H1 (cell line): ENCODE data around the gene TNRC6C. TPM values are rescaled to one million over a fixed set of nuclear protein-coding genes. Genes with fewer than 3 reads are reported as not detected.
A peak's percentile ranks its signal among the peaks of the same experiment; 100 is the strongest.

Experiments used
- CTCF ChIA-PET: fragments of 300-600 bp; sonication (Branson Sonifier 250); formaldehyde crosslinking; loops from one replicate; lab custom pipeline; 2021; ENCODE audit not compliant: partially characterized antibody; lab: Charles Lee
- POLR2A ChIA-PET: fragments of 300-600 bp; sonication (Branson Sonifier 250); formaldehyde crosslinking; loops from one replicate; lab custom pipeline; 2021; ENCODE audit warnings: inconsistent platforms; ENCODE audit not compliant: partially characterized antibody; lab: Charles Lee
- DNase-seq, 2 experiments: peaks; one replicate each; pipeline versions ENCODE4 v3.0.0 to v3.0.0-alpha.2; 2010 to 2022; ENCODE audit warnings: low spot score in 2 of 2, low read depth in 1 of 2, mixed read lengths in 1 of 2
- FAIRE-seq: peaks from 2 replicates; lab custom pipeline; 2011; peaks lifted over from hg19 to GRCh38; lab: Jason Lieb, UNC
- H2AFZ ChIP-seq: 2 replicates; pipeline ENCODE4 v1.8.1; 2012; ENCODE audit warnings: low read length, inconsistent platforms
- H2AK5ac ChIP-seq: 2 replicates; pipeline ENCODE4 v1.6.1; 2013; ENCODE audit warnings: low read depth, low read length
- H2BK120ac ChIP-seq: replicated peaks from 2 replicates; pipeline ENCODE3; 2013; ENCODE audit warnings: low read depth, low read length, inconsistent platforms
- H2BK12ac ChIP-seq: 2 replicates; pipeline ENCODE4 v1.6.1; 2013; ENCODE audit warnings: low read depth, low read length
- H2BK15ac ChIP-seq: 2 replicates; pipeline ENCODE4 v1.6.1; 2013; ENCODE audit warnings: low read length
- H2BK20ac ChIP-seq: 2 replicates; pipeline ENCODE4 v1.6.1; 2013; ENCODE audit warnings: low read length
- H2BK5ac ChIP-seq: 2 replicates; pipeline ENCODE4 v1.6.1; 2013; ENCODE audit warnings: low read depth, low read length
- H3K14ac ChIP-seq: 2 replicates; pipeline ENCODE4 v1.6.1; 2013; ENCODE audit warnings: inconsistent platforms; ENCODE audit not compliant: insufficient read length
- H3K18ac ChIP-seq: 2 replicates; pipeline ENCODE4 v1.6.1; 2013; ENCODE audit warnings: low read length; ENCODE audit errors: extremely low read depth
- H3K23ac ChIP-seq: 2 replicates; pipeline ENCODE4 v1.6.1; 2013; ENCODE audit warnings: inconsistent platforms; ENCODE audit not compliant: insufficient read length
- H3K23me2 ChIP-seq: 2 replicates; pipeline ENCODE4 v1.6.1; 2013; ENCODE audit warnings: low read depth, low read length
- H3K27ac ChIP-seq: 2 replicates; pipeline ENCODE4 v1.6.1; 2011; ENCODE audit warnings: low read depth, low read length, inconsistent platforms
- H3K27me3 ChIP-seq, 4 experiments: replicated peaks in 1 of 4; 1 replicate in 1 of 4; 2 replicates in 3 of 4; pipeline versions ENCODE4 v1.6.1 to v1.8.1; 2011 to 2013; ENCODE audit warnings: low read length in 3 of 4, mild to moderate bottlenecking in 3 of 4, inconsistent platforms in 2 of 4, mixed read lengths in 2 of 4, moderate library complexity in 1 of 4; ENCODE audit not compliant: control insufficient read depth in 3 of 4, insufficient read depth in 3 of 4; ENCODE audit errors: extremely low read depth in 1 of 4
- H3K36me3 ChIP-seq, 4 experiments: 2 replicates each; pipeline versions ENCODE4 v1.6.1 to v1.8.1; 2011 to 2013; ENCODE audit warnings: mild to moderate bottlenecking in 4 of 4, low read length in 3 of 4, moderate library complexity in 2 of 4, control low read depth in 1 of 4, inconsistent platforms in 1 of 4; ENCODE audit not compliant: insufficient read depth in 4 of 4, control insufficient read depth in 2 of 4
- H3K4ac ChIP-seq: replicated peaks from 2 replicates; pipeline ENCODE3; 2013; ENCODE audit warnings: low read length, low read depth, mixed read lengths, inconsistent platforms; ENCODE audit not compliant: insufficient read length
- H3K4me1 ChIP-seq, 4 experiments: replicated peaks in 1 of 4; 1 replicate in 1 of 4; 2 replicates in 3 of 4; pipeline versions ENCODE4 v1.6.1 to v1.8.1; 2011 to 2013; ENCODE audit warnings: low read length in 3 of 4, inconsistent platforms in 2 of 4, mixed read lengths in 1 of 4; ENCODE audit not compliant: insufficient read depth in 4 of 4, control insufficient read depth in 3 of 4
- H3K4me2 ChIP-seq, 2 experiments: 2 replicates each; pipeline versions ENCODE4 v1.6.1 to v1.8.1; 2011 to 2013; ENCODE audit warnings: low read depth in 2 of 2, low read length in 2 of 2, control low read depth in 1 of 2, inconsistent platforms in 1 of 2, mild to moderate bottlenecking in 1 of 2; ENCODE audit not compliant: insufficient read depth in 1 of 2
- H3K4me3 ChIP-seq, 4 experiments: fragments of 200-600, 300-600 bp in 1 of 4; sonication (generic), shearing (Covaris generic), sonication (Bioruptor Twin) in 1 of 4; 2 replicates each; pipeline versions ENCODE4 v1.5.1 to v1.8.1; 2011 to 2016; ENCODE audit warnings: low read length in 4 of 4, low read depth in 3 of 4, control low read depth in 2 of 4, inconsistent platforms in 2 of 4, mild to moderate bottlenecking in 2 of 4, mixed read lengths in 1 of 4, moderate library complexity in 1 of 4; ENCODE audit not compliant: insufficient read depth in 2 of 4; ENCODE audit errors: extremely low read depth in 1 of 4
- H3K56ac ChIP-seq: replicated peaks from 2 replicates; pipeline ENCODE3; 2013; ENCODE audit warnings: low read depth, mild to moderate bottlenecking, mixed read lengths, low read length, inconsistent platforms; ENCODE audit not compliant: insufficient read length
- H3K79me1 ChIP-seq: 2 replicates; pipeline ENCODE4 v1.6.1; 2013; ENCODE audit warnings: low read depth, low read length, control low read depth
- H3K79me2 ChIP-seq, 2 experiments: 2 replicates each; pipeline versions ENCODE4 v1.6.1 to v1.8.1; 2012 to 2013; ENCODE audit warnings: low read length in 2 of 2, mild to moderate bottlenecking in 2 of 2, inconsistent platforms in 1 of 2; ENCODE audit not compliant: insufficient read depth in 2 of 2, control insufficient read depth in 1 of 2
- H3K9ac ChIP-seq, 4 experiments: replicated peaks in 1 of 4; 1 replicate in 1 of 4; 2 replicates in 3 of 4; pipeline versions ENCODE4 v1.6.1 to v1.8.1; 2011 to 2013; ENCODE audit warnings: low read depth in 3 of 4, low read length in 3 of 4, control low read depth in 2 of 4, mild to moderate bottlenecking in 2 of 4, moderate library complexity in 2 of 4, inconsistent platforms in 1 of 4; ENCODE audit errors: extremely low read depth in 1 of 4
- H3K9me3 ChIP-seq, 2 experiments: 2 replicates each; pipeline versions ENCODE4 v1.6.1 to v1.8.1; 2012 to 2013; ENCODE audit warnings: mild to moderate bottlenecking in 2 of 2, moderate library complexity in 2 of 2, control low read depth in 1 of 2, inconsistent platforms in 1 of 2, low read depth in 1 of 2, low read length in 1 of 2, mixed read lengths in 1 of 2; ENCODE audit not compliant: insufficient read depth in 2 of 2
- H4K20me1 ChIP-seq, 2 experiments: replicated peaks in 1 of 2; 2 replicates each; pipeline versions ENCODE3 to v1.8.1; 2011 to 2013; ENCODE audit warnings: inconsistent platforms in 2 of 2, low read length in 2 of 2, mild to moderate bottlenecking in 1 of 2; ENCODE audit not compliant: insufficient read depth in 2 of 2, control insufficient read depth in 1 of 2
- H4K5ac ChIP-seq: 2 replicates; pipeline ENCODE4 v1.6.1; 2013; ENCODE audit warnings: low read length, low read depth, mixed read lengths, inconsistent platforms; ENCODE audit not compliant: insufficient read length
- H4K8ac ChIP-seq: 2 replicates; pipeline ENCODE4 v1.8.0; 2013; ENCODE audit warnings: mild to moderate bottlenecking, moderate library complexity, low read length, inconsistent platforms; ENCODE audit not compliant: insufficient read depth; ENCODE audit errors: extremely low read depth
- H4K91ac ChIP-seq: replicated peaks from 2 replicates; pipeline ENCODE3; 2013; ENCODE audit warnings: low read length, mixed read lengths, inconsistent platforms; ENCODE audit not compliant: insufficient read length
- BACH1 ChIP-seq: IDR thresholded peaks from 2 replicates; pipeline ENCODE4 v1.6.1; 2012; ENCODE audit warnings: low read length, improper control_type of control experiment
- FOSL1 ChIP-seq: IDR thresholded peaks from 2 replicates; pipeline ENCODE4 v1.6.1; 2011; ENCODE audit warnings: mild to moderate bottlenecking, low read depth, low read length, moderate library complexity; ENCODE audit not compliant: insufficient read depth
- MAFK ChIP-seq: IDR thresholded peaks from 2 replicates; pipeline ENCODE4 v1.6.1; 2012; ENCODE audit warnings: low read depth, mild to moderate bottlenecking, improper control_type of control experiment, low read length
- WGBS, 2 experiments: shearing (Covaris generic) in 1 of 2; methylation state at CpG; one replicate each; pipeline versions ENCODE4 v1.1.6 to v1.1.7; 2013 to 2015; ENCODE audit warnings: low lambda C conversion rate in 2 of 2, mixed read lengths in 2 of 2, inconsistent platforms in 1 of 2, low coverage in 1 of 2, missing lambda C conversion rate in 1 of 2; ENCODE audit not compliant: insufficient replicate concordance in 2 of 2, insufficient coverage in 1 of 2, insufficient read length in 1 of 2; ENCODE audit errors: extremely low coverage in 1 of 2, missing lambda C conversion rate in 1 of 2; 5-methylcytosine and 5-hydroxymethylcytosine counted together
- polyA plus RNA-seq, 7 experiments: library from polyadenylated mRNA; depleted of rRNA in 3 of 7; stranded (reverse) in 5 of 7; unstranded in 2 of 7; fragments of >200 nt in 5 of 7; fragments of 200-250 nt in 2 of 7; gene quantifications; 1 replicate in 5 of 7; 2 replicates in 1 of 7; 4 replicates in 1 of 7; pipeline versions ENCODE4 v1.2.1 to v1.2.3, GENCODE V29; 2011 to 2013; ENCODE audit warnings: missing spikeins in 2 of 7, mixed read lengths in 2 of 7
- total RNA-seq: library from RNA; stranded (reverse); fragmentation: NEBNext Ultra II Directional; extraction: Animal tissue kit (Norgen Biotek cat#: 25700); gene quantifications from 2 replicates; pipeline ENCODE4 v1.2.1, GENCODE V29; 2021

The TNRC6C gene
- total and polyA plus RNA-seq, 2 of the 8 experiments (the other 6 are each of a cell fraction or from before 2014, with no cell fraction given), result 2.8 to 28.9 TPM

- 91% methylated on average over 11 of the region's 12 CpGs; no CpG with 5 or more reads in 1 of the 2 experiments for WGBS, 2 experiments
- Histone ChIP-seq H3K23ac (no peak overlapping the region), H3K9me3 (no peaks in the 10 kb centered on the region; a peak in 1 of 4 replicates), H3K23me2 (no peaks in the 10 kb centered on the region), H3K79me2 (no peaks in the 10 kb centered on the region), H2BK120ac (no peak overlapping the region), H3K18ac (no peak overlapping the region; the same call in 1 of the 2 replicates), H3K4me1 (peaks cover 0 to 3% (median 1%) of the 10 kb centered on the region in 4 experiments; a peak in 2 of 7 replicates), H4K20me1 (no peaks in the 10 kb centered on the region), H2AFZ (peak overlapping the region; percentile 45; the same call in 1 of the 2 replicates), H2BK5ac (no peak overlapping the region; the same call in 1 of the 2 replicates), H3K14ac (no peak overlapping the region), H3K4me3 (no peak overlapping the region), H4K91ac (no peak overlapping the region), H2BK15ac (no peak overlapping the region), H2BK12ac (peak overlapping the region; percentile 64; the same call in 1 of the 2 replicates), H3K56ac (no peak overlapping the region), H3K27me3 (0 out of 7 replicates have a peak, but pooled peaks cover 0 to 2% (median 0%) of the 10 kb centered on the region in 4 experiments), H3K79me1 (no peaks in the 10 kb centered on the region), H3K27ac (no peak overlapping the region), H2AK5ac (no peak overlapping the region; the same call in 1 of the 2 replicates), H4K5ac (no peak overlapping the region), H3K4me2 (no peak overlapping the region), H3K36me3 (no peaks in the 10 kb centered on the region), H3K4ac (no peak overlapping the region), H3K9ac (no peak overlapping the region; a peak in 1 of 7 replicates), H2BK20ac (0 out of 2 replicates have a peak overlapping the region, but pooled peaks have one; percentile 64), H4K8ac (no peak overlapping the region)
- peak; percentile 62 for TF ChIP-seq BACH1
- no peak for TF ChIP-seq FOSL1
- peak; percentile 61; the same call in 1 of the 2 replicates for TF ChIP-seq MAFK
- ChIA-PET POLR2A (interaction anchor here (1.1 to 5.8 kb wide), 5 partner anchors 9 to 30 kb away, joined by 3 to 42 read pairs (median 5); partner anchors contain the start of gene TNRC6C), CTCF (interaction anchor here (0.5 to 1.6 kb wide), 7 partner anchors 29 to 402 kb away, joined by 3 to 5 read pairs (median 3); no protein-coding TSS in a partner anchor)
- no peak for DNase-seq
- FAIRE-seq, result no peak
Measured at GRCh38 chr17:77944390-77945222, 13.9 kb upstream of the TNRC6C start.
